Nephron (organoid): Measurements from ENCODE around the gene PRDM1.

Experiments used
- H3K27ac Mint-ChIP-seq, 3 experiments: 2 replicates each; pipeline ENCODE4 v1.8.0; 2020; ENCODE audit warnings: mixed read lengths in 3 of 3, mild to moderate bottlenecking in 2 of 3, moderate library complexity in 1 of 3
- H3K27me3 Mint-ChIP-seq: 2 replicates; pipeline ENCODE4 v1.8.0; 2021; ENCODE audit warnings: low read depth, mild to moderate bottlenecking, moderate library complexity, mixed read lengths
- H3K36me3 Mint-ChIP-seq: 2 replicates; pipeline ENCODE4 v1.8.0; 2020; ENCODE audit warnings: low read depth, mixed read lengths
- H3K4me1 Mint-ChIP-seq: 2 replicates; pipeline ENCODE4 v1.8.0; 2020; ENCODE audit warnings: mixed read lengths
- H3K4me3 Mint-ChIP-seq, 3 experiments: 2 replicates each; pipeline ENCODE4 v1.8.0; 2020; ENCODE audit warnings: mild to moderate bottlenecking in 3 of 3, mixed read lengths in 3 of 3, moderate library complexity in 2 of 3
- H3K9me3 Mint-ChIP-seq: 2 replicates; pipeline ENCODE4 v1.8.0; 2020; ENCODE audit warnings: mixed read lengths
- TF ChIP-seq, protein P1 (sequence below), 3 experiments: fragments of 200-600 bp; sonication (generic); IDR thresholded peaks; one replicate each; pipeline ENCODE4 v1.5.0; 2021; ENCODE audit warnings: antibody characterized with exemption in 3 of 3; ENCODE audit not compliant: unreplicated experiment in 3 of 3

PRDM1 gene

DNA sequence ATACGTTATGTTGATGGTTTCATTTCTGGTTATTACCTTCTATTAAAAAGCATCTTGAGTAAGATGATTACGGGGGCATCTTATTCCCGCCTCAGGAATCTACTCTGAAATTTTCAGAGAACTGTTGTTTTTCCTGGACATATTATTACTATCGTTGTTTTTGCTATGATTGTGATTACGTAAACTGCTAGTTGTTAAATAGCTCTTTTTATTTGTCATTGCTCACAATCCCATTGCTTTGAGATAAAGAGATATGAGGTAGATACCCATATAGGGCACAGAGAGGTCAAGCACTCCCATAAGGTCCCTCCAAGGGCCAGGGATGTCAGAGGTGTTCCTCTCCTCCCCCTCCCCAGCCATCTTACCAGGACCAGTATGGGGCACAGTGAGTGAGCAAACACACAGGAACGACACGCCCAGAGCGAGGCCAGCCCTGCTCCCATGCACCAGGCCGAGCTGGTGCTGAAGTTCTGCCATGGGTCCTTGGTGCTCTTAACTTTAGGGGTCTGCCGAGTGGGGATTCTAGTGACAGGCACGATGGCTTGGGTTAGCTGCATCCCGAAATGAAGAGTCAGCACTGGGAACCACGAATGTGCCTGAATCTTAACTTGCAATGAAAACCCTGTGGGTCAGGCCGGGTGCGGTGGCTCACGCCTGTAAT lies 49.9 kb downstream of the PRDM1 start:
- Mint-ChIP-seq H3K27ac (no peak overlapping the region), H3K36me3 (no peaks in the 10 kb centered on the region), H3K9me3 (no peaks in the 10 kb centered on the region), H3K27me3 (peaks cover 8% of the 10 kb centered on the region), H3K4me1 (no peaks in the 10 kb centered on the region), H3K4me3 (no peak overlapping the region)
- TF ChIP-seq, protein P1, sequence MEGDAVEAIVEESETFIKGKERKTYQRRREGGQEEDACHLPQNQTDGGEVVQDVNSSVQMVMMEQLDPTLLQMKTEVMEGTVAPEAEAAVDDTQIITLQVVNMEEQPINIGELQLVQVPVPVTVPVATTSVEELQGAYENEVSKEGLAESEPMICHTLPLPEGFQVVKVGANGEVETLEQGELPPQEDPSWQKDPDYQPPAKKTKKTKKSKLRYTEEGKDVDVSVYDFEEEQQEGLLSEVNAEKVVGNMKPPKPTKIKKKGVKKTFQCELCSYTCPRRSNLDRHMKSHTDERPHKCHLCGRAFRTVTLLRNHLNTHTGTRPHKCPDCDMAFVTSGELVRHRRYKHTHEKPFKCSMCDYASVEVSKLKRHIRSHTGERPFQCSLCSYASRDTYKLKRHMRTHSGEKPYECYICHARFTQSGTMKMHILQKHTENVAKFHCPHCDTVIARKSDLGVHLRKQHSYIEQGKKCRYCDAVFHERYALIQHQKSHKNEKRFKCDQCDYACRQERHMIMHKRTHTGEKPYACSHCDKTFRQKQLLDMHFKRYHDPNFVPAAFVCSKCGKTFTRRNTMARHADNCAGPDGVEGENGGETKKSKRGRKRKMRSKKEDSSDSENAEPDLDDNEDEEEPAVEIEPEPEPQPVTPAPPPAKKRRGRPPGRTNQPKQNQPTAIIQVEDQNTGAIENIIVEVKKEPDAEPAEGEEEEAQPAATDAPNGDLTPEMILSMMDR (IDR thresholded peaks at IDR 0.05; ENCODE audit: unreplicated experiment in 3 of 3) = no peak

DNA sequence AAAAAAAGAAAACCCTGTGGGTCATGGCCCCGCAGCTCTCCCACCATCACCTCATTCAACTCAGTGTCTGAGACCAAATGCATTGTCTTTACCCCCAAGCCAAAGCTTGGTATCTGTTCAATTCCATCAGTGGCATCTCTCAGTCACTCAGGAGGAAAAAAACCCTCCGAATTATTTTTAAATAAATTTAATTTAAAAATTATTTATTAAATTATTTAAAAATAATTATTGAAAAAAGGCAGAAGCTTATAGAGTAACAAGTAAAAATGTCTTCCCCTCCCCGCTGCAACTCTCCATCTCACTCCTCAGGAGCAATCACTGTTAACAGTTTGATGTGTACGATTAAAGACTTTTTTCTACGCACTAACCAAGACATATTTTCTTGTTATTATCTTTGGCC lies 50.7 kb downstream of the PRDM1 start:
- no peaks in the 10 kb centered on the region for H3K36me3 Mint-ChIP-seq
- TF ChIP-seq, protein P1 (IDR thresholded peaks at IDR 0.05; ENCODE audit: unreplicated experiment in 3 of 3) = no peak
- H3K9me3 Mint-ChIP-seq = no peaks in the 10 kb centered on the region
- H3K4me3 Mint-ChIP-seq = no peak overlapping the region
- peaks cover 6% of the 10 kb centered on the region for H3K27me3 Mint-ChIP-seq
- H3K4me1 Mint-ChIP-seq = peaks cover 4% of the 10 kb centered on the region
- H3K27ac Mint-ChIP-seq = no peak overlapping the region

DNA sequence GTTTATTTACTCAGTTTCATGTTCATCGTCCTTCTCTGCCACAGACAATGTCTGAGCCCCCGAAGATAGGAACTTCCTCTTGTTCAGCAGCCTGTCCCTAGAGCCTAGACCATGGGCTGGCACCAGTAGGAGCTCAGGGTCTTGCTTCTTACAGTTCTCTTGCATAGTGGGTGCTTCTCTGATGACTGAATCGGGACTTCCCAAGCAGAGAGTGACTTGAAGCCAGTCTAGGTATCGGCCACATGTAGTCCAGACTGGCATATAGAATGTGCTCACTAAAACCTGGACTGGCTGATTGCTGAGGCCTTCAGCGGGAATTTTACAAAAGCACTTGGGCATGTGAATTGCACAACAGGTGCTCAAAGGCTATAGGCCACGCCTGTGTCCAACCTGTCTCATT lies 52.0 kb downstream of the PRDM1 start:
- H3K9me3 Mint-ChIP-seq = no peaks in the 10 kb centered on the region
- H3K4me1 Mint-ChIP-seq = peaks cover 12% of the 10 kb centered on the region
- TF ChIP-seq, protein P1 (IDR thresholded peaks at IDR 0.05; ENCODE audit: unreplicated experiment in 3 of 3) = no peak
- H3K36me3 Mint-ChIP-seq = no peaks in the 10 kb centered on the region
- H3K27ac Mint-ChIP-seq = no peak overlapping the region
- H3K27me3 Mint-ChIP-seq = peaks cover 6% of the 10 kb centered on the region
- no peak overlapping the region for H3K4me3 Mint-ChIP-seq

DNA sequence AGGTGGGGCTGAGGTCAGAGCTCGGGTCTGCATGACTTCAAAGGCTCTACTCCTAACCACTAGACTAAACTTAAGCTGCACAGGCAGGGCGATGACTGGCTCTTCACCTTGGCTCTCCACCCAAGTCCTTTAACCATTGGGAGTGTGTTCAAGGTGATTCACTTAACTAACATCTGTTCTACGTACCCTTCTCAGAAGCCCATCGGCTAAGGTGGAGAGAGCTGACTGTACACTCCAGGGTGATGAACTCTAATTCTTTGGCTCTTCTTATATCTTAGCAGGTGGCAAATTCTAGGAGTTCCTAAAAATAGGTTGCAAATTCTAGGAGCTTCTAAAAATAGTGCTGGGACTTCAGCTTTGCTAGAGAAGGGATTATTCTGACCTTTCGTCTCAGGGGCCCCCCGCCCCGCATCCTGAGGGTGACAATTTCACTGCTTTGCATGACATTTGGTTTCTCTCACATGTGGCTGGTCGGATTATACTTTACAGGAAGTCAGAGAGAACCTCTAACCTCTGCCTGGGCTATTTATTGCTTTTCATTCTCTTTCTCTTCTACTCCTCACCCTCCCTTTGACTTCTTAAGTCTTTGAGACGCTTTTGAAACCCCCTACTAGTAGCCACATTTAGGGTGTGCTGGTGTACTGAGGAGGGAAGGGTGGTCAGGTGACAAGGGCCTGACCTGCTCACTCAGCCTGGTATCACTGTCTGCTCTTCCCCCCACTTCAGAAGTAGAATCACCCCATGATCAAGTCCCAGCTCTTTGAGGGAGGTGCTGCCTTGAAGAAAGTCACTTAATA lies 55.5 kb downstream of the PRDM1 start:
- Mint-ChIP-seq H3K9me3 (no peaks in the 10 kb centered on the region), H3K4me1 (peaks cover 24% of the 10 kb centered on the region), H3K27me3 (peaks cover 6% of the 10 kb centered on the region), H3K4me3 (no peak overlapping the region), H3K36me3 (no peaks in the 10 kb centered on the region), H3K27ac (no peak overlapping the region)
- TF ChIP-seq, protein P1 (IDR thresholded peaks at IDR 0.05; ENCODE audit: unreplicated experiment in 3 of 3) = no peak

DNA sequence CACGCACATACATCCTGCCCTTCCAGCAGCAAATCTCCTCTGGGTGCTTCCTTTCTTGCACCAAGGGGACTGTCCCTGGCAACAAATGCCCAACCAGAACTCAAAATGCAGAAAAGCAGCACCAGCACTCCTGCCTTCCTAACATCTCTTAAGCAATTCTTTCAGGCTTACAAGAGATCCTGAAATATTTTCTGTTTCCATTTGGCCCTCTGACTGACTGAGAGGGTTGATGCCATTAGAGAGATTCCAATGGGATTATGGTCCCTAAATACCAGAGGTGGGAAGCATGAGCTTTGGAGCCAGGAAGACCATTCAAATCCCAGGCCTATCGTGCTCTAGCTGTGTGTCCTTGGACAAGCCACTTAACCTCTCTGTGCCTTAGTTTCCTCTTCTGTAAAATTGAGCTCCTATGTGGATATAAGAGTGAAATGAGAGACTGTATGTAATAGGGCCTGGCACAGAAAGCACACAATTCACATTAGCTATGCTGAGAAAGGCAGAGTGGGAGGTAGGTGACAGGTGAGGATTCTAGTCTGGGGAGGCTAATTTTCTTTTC lies 56.8 kb downstream of the PRDM1 start:
- TF ChIP-seq, protein P1 (IDR thresholded peaks at IDR 0.05; ENCODE audit: unreplicated experiment in 3 of 3) = no peak

More for the DNA sequence above, 56.8 kb downstream of the PRDM1 start:
- peaks cover 12% of the 10 kb centered on the region for H3K27me3 Mint-ChIP-seq
- H3K36me3 Mint-ChIP-seq = no peaks in the 10 kb centered on the region
- no peak overlapping the region for H3K27ac Mint-ChIP-seq
- H3K4me1 Mint-ChIP-seq = peaks cover 24% of the 10 kb centered on the region
- no peaks in the 10 kb centered on the region for H3K9me3 Mint-ChIP-seq
- H3K4me3 Mint-ChIP-seq = no peak overlapping the region
